A549 (cell line): ENCODE measurements around the gene HEG1.

Source experiments
- CBX2 ChIP-seq: fragments of 200-600 bp; sonication (generic); IDR thresholded peaks from 2 replicates; pipeline ENCODE4 v1.6.1; 2016; ENCODE audit warnings: low read depth, mild to moderate bottlenecking, borderline replicate concordance
- HDAC2 ChIP-seq: fragments of 200-600 bp; sonication (generic); IDR thresholded peaks from 2 replicates; pipeline ENCODE4 v1.6.1; 2016
- JUN ChIP-seq, 2 experiments: fragments of >200 bp; sonication (Bioruptor Twin); formaldehyde crosslinking; IDR thresholded peaks; 2 replicates in 1 of 2; 3 replicates in 1 of 2; pipeline ENCODE4 v1.6.1; 2016 to 2017
- JUNB ChIP-seq: fragments of >200 bp; sonication (Bioruptor Twin); formaldehyde crosslinking; IDR thresholded peaks from 2 replicates; pipeline ENCODE4 v1.6.1; 2016
- MYC ChIP-seq: IDR thresholded peaks from 2 replicates; pipeline ENCODE4 v1.6.1; 2012; ENCODE audit warnings: mild to moderate bottlenecking, inconsistent platforms, low read length, improper control_type of control experiment, borderline replicate concordance
- POLR2A ChIP-seq: IDR thresholded peaks from 2 replicates; pipeline ENCODE4 v1.6.1; 2012; ENCODE audit warnings: mild to moderate bottlenecking, low read length
- TF ChIP-seq, protein P1 (sequence below): fragments of >200 bp; sonication (Bioruptor Twin); formaldehyde crosslinking; IDR thresholded peaks from 3 replicates; pipeline ENCODE4 v1.5.1; 2016
- TF ChIP-seq, protein P2 (sequence below): fragments of 200-600 bp; sonication (generic); IDR thresholded peaks from 2 replicates; pipeline ENCODE4 v1.6.1; 2016; ENCODE audit warnings: antibody characterized with exemption, mild to moderate bottlenecking, moderate library complexity
- TF ChIP-seq, protein P3 (sequence below): IDR thresholded peaks from 2 replicates; pipeline ENCODE4 v1.6.1; 2012; ENCODE audit warnings: low read depth, borderline replicate concordance

DNA sequence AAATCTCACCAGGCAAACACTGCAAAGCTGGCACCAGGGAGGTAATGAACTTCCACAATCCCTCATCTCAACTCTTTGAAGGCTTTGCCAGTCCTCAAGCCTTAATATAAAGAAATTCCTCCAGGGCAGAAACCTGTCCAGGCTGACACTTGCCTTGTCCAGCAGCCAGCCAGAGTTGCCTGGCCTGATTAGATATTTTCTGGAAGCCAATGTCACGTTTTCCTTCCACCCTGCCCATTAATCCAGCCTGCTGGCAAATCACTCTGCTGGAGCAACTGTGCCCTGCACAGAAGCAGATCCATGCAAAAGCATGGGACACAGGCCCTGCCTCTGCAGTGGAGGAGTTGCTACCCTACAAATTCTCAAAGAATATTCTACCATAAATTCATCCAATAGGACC, 56.5 kb downstream of the HEG1 start:
- TF ChIP-seq MYC (no peak), CBX2 (no peak), POLR2A (no peak), HDAC2 (no peak), JUNB (no peak), JUN (IDR thresholded peaks at IDR 0.05) (no peak)
- TF ChIP-seq, protein P1, sequence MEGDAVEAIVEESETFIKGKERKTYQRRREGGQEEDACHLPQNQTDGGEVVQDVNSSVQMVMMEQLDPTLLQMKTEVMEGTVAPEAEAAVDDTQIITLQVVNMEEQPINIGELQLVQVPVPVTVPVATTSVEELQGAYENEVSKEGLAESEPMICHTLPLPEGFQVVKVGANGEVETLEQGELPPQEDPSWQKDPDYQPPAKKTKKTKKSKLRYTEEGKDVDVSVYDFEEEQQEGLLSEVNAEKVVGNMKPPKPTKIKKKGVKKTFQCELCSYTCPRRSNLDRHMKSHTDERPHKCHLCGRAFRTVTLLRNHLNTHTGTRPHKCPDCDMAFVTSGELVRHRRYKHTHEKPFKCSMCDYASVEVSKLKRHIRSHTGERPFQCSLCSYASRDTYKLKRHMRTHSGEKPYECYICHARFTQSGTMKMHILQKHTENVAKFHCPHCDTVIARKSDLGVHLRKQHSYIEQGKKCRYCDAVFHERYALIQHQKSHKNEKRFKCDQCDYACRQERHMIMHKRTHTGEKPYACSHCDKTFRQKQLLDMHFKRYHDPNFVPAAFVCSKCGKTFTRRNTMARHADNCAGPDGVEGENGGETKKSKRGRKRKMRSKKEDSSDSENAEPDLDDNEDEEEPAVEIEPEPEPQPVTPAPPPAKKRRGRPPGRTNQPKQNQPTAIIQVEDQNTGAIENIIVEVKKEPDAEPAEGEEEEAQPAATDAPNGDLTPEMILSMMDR = no peak
- TF ChIP-seq, protein P2, sequence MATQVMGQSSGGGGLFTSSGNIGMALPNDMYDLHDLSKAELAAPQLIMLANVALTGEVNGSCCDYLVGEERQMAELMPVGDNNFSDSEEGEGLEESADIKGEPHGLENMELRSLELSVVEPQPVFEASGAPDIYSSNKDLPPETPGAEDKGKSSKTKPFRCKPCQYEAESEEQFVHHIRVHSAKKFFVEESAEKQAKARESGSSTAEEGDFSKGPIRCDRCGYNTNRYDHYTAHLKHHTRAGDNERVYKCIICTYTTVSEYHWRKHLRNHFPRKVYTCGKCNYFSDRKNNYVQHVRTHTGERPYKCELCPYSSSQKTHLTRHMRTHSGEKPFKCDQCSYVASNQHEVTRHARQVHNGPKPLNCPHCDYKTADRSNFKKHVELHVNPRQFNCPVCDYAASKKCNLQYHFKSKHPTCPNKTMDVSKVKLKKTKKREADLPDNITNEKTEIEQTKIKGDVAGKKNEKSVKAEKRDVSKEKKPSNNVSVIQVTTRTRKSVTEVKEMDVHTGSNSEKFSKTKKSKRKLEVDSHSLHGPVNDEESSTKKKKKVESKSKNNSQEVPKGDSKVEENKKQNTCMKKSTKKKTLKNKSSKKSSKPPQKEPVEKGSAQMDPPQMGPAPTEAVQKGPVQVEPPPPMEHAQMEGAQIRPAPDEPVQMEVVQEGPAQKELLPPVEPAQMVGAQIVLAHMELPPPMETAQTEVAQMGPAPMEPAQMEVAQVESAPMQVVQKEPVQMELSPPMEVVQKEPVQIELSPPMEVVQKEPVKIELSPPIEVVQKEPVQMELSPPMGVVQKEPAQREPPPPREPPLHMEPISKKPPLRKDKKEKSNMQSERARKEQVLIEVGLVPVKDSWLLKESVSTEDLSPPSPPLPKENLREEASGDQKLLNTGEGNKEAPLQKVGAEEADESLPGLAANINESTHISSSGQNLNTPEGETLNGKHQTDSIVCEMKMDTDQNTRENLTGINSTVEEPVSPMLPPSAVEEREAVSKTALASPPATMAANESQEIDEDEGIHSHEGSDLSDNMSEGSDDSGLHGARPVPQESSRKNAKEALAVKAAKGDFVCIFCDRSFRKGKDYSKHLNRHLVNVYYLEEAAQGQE = no peak
- TF ChIP-seq, protein P3, sequence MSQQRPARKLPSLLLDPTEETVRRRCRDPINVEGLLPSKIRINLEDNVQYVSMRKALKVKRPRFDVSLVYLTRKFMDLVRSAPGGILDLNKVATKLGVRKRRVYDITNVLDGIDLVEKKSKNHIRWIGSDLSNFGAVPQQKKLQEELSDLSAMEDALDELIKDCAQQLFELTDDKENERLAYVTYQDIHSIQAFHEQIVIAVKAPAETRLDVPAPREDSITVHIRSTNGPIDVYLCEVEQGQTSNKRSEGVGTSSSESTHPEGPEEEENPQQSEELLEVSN = no peak
